Brain microvascular endothelial cell (primary cell): ENCODE data around the gene DRC7.
"Not testable (repeated sequence)": the region's sequence is repeated elsewhere in the genome, so short reads cannot be mapped to it uniquely, and the experiment has no call there.

ENCODE experiments used
- DNase-seq: peaks from one replicate; pipeline ENCODE4 v3.0.0-alpha.2; 2020
- H3K27ac ChIP-seq: fragments of 250-450 bp; sonication (Bioruptor Pico); 2 replicates; pipeline ENCODE4 v1.5.1; 2020; ENCODE audit warnings: mild to moderate bottlenecking, moderate library complexity
- H3K27me3 ChIP-seq: fragments of 250-450 bp; sonication (Bioruptor Pico); replicated peaks from 2 replicates; pipeline ENCODE4 v1.5.1; 2020; ENCODE audit warnings: mild to moderate bottlenecking
- H3K36me3 ChIP-seq: fragments of 250-450 bp; sonication (Bioruptor Pico); replicated peaks from 2 replicates; pipeline ENCODE4 v1.5.1; 2020; ENCODE audit warnings: mild to moderate bottlenecking
- H3K4me3 ChIP-seq: 2 replicates; pipeline ENCODE4 v1.5.1; 2011; ENCODE audit warnings: low read depth, mild to moderate bottlenecking, control low read depth, low read length, moderate library complexity
- CTCF ChIP-seq: IDR thresholded peaks from 2 replicates; pipeline ENCODE4 v1.5.1; 2011; ENCODE audit warnings: low read depth, mild to moderate bottlenecking, moderate library complexity, low read length, control low read depth, inconsistent platforms; ENCODE audit errors: missing control alignments
- in situ Hi-C: cut with HindIII; loops from 2 replicates; pipeline ENCODE4 v1.10.0; 2017; ENCODE audit warnings: low sequenced_read_pairs, low pct_ligation_motif_present

Gene DRC7

GRCh38 chr16:57728336-57729181 is 34.0 kb downstream of the DRC7 start:
- Histone ChIP-seq H3K36me3 (no peaks in the 10 kb centered on the region), H3K27me3 (no peaks in the 10 kb centered on the region), H3K4me3 (no peak overlapping the region), H3K27ac (no peak overlapping the region)
- DNase-seq, result no peak
- in situ Hi-C loops, result no loop called here
- TF ChIP-seq CTCF, result no peak

DNA sequence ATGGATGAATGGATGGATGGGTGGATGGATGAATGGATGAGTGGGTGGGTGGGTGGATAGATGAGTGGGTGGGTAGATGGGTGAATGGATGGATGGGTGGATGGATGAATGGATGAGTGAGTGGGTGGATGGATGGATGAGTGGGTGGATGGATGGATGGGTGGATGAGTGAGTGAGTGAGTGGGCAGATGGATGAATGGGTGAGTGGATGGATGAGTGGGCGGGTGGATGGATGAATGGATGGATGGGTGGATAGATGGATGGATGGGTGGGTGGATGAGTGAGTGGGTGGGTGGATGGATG is 34.5 kb downstream of the DRC7 start:
- H3K27me3 ChIP-seq, result no peaks in the 10 kb centered on the region
- no peaks in the 10 kb centered on the region for H3K36me3 ChIP-seq
- TF ChIP-seq CTCF, result no peak
- in situ Hi-C loops, result no loop called here
- no peak overlapping the region for H3K4me3 ChIP-seq
- no peak for DNase-seq
- no peak overlapping the region for H3K27ac ChIP-seq

DNA sequence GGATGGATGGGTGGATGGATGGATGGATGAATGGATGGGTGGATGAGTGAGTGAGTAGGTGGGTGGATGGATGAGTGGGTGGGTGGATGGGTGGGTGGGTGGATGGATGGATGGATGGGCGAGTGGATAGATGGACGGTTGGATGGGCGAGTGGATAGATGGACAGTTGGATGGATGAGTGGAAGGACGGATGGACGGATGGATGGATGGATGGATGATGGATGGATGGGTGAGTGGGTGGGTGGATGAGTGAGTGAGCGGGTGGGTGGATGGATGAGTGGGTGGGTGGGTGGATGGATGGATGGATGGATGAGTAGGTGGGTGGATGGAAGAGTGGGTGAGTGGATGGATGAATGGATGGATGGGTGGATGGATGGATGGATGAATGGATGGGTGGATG is 35.2 kb downstream of the DRC7 start:
- H3K4me3 ChIP-seq, H3K27ac ChIP-seq, H3K36me3 ChIP-seq, DNase-seq, H3K27me3 ChIP-seq, in situ Hi-C loops: not testable (repeated sequence)

DNA sequence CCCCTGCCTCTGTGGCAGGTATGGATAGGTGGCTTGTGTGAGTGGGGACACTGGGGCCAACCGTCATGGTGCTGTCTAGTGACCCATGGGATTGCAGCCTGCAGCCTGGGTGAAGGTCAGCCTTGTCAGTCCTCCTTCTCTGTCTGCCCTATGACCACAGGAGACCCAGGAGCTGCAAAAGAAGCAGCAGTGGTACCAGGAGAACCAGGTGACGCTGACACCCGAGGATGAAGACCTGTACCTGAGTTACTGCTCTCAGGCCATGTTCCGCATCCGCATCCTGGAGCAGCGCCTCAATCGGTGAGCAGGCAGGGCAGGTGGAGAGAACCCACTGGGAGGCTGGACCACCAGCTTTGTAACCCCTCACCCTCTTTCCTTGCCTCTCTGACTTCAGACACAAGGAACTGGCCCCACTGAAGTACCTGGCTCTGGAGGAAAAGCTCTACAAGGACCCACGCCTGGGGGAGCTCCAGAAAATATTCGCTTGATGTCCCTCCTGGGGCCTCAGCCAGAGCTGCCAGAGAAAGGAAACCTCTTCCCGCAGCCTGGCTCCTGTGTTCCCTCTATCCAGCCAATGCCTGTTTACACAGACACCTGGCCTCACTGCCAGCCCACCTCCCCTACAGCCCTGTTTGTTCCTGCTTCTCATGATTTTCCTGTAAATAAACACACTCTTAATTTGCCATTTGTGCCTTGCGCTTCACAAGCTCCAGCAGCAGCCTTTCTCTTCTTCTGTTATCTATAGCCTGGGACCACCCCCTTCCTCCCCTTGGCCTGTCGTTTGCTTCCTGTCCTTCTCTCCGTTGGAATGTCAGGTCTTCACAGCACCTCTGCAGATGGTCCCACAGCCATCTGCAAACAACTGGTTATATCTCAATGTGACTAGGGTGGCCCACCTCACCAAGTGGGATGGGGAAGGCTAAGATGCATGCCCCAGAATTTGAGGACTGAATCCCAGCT is 36.4 kb downstream of the DRC7 start:
- no peak for TF ChIP-seq CTCF
- in situ Hi-C loops, result no loop called here
- no peak for DNase-seq

GRCh38 chr16:57732037-57732436 is 37.4 kb downstream of the DRC7 start:
- no peak for DNase-seq
- Histone ChIP-seq H3K36me3 (no peaks in the 10 kb centered on the region), H3K27me3 (no peaks in the 10 kb centered on the region), H3K4me3 (no peak overlapping the region), H3K27ac (no peak overlapping the region)
- TF ChIP-seq CTCF, result no peak
- in situ Hi-C loops, result no loop called here

More for the DNA sequence above, 36.4 kb downstream of the DRC7 start:
- no peak overlapping the region for H3K27ac ChIP-seq
- H3K4me3 ChIP-seq, result no peak overlapping the region
- no peaks in the 10 kb centered on the region for H3K27me3 ChIP-seq
- H3K36me3 ChIP-seq, result no peaks in the 10 kb centered on the region

DNA sequence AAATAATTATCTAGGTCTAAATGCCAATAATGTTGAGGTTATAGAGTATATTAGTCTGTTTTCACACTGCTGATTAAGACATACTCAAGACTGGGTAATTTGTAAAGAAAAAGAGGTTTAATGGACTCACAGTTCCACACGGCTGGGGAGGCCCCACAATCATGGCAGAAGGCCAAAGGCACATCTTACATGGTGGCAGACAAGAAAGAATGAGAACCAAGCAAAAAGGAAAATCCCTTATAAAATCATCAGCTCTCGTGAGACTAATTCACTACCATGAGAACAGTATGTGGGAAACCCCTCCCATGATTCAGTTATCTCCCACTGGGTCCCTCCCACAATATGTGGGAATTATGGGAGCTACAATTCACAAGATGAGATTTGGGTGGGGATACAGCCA is 38.1 kb downstream of the DRC7 start:
- Histone ChIP-seq H3K4me3 (no peak overlapping the region), H3K27ac (no peak overlapping the region), H3K27me3 (no peaks in the 10 kb centered on the region), H3K36me3 (no peaks in the 10 kb centered on the region)
- no peak for DNase-seq
- no peak for TF ChIP-seq CTCF
- in situ Hi-C loops, result no loop called here
